ENCODE measurements around the gene PRSS21.

PRSS21 gene

GRCh38 chr16:2867987-2868789 is 51.2 kb downstream of the PRSS21 start:
- peak; percentile 93 for DNase-seq (ENCODE audit: low spot score)

All from kidney capillary endothelial cell (primary cell).